ENCODE results near the gene GCK.
"Not testable (repeated sequence)": the region's sequence is repeated elsewhere in the genome, so short reads cannot be mapped to it uniquely, and the experiment has no call there.

The GCK gene

GRCh38 chr7:44200699-44201461 is 11.6 kb upstream of the GCK start, which contains the start of gene YKT6:
Gene YKT6, plus strand, starts transcription at chr7:44200978. Its CDS starts 158 bp downstream, at chr7:44201136.
- peak; percentile 92 to 95 for DNase-seq

GRCh38 chr7:44200163-44200562 is 10.9 kb upstream of the GCK start:
- DNase-seq = not testable (repeated sequence)

GRCh38 chr7:44197474-44197873 is 8.2 kb upstream of the GCK start:
- DNase-seq = no peak

- peak; percentile 18 to 21 for DNase-seq
These were observed 7.2 kb upstream of the GCK start for GRCh38 chr7:44196450-44196872.

GRCh38 chr7:44195889-44196288 is 6.7 kb upstream of the GCK start:
- no peak for DNase-seq

- no peak for DNase-seq
These were observed 5.4 kb upstream of the GCK start for GRCh38 chr7:44194562-44195145.

- DNase-seq = peak; percentile 9 to 22
These were observed 4.8 kb upstream of the GCK start for GRCh38 chr7:44194069-44194468.

GRCh38 chr7:44193011-44193802 is 4.0 kb upstream of the GCK start:
- no peak for DNase-seq

- no peak for DNase-seq
These were observed 1.9 kb upstream of the GCK start for GRCh38 chr7:44191171-44191570.

- DNase-seq = no peak
These were observed 994 bp upstream of the GCK start for GRCh38 chr7:44189993-44190872.

- no peak for DNase-seq
These were observed 586 bp downstream of the GCK start for GRCh38 chr7:44188480-44189225.

GRCh38 chr7:44187636-44188416 is 1.4 kb downstream of the GCK start:
- DNase-seq = no peak

GRCh38 chr7:44186736-44187135 is 2.5 kb downstream of the GCK start:
- no peak for DNase-seq

- no peak for DNase-seq
These were observed 3.5 kb downstream of the GCK start for GRCh38 chr7:44185729-44186128.

- DNase-seq = no peak
These were observed 4.3 kb downstream of the GCK start for GRCh38 chr7:44184873-44185446.

- DNase-seq = no peak
These were observed 4.9 kb downstream of the GCK start for GRCh38 chr7:44184206-44184872.

- no peak for DNase-seq
These were observed 5.9 kb downstream of the GCK start for GRCh38 chr7:44183386-44183785.

GRCh38 chr7:44182827-44183226 is 6.4 kb downstream of the GCK start:
- DNase-seq = no peak

GRCh38 chr7:44180631-44181030 is 8.6 kb downstream of the GCK start:
- no peak for DNase-seq

- DNase-seq = no peak
These were observed 11.6 kb downstream of the GCK start for GRCh38 chr7:44177570-44178131.

Measured in stimulated activated CD4-positive, alpha-beta T cell treated with anti-CD3 and anti-CD28 coated beads, Interleukin-2, amount 100 ng/mL, for 48 hours (primary cell).